HG03432 (cell line): ENCODE results near the gene PSMD4.

ENCODE experiments used
- ATAC-seq: cut with Tn5 transposase; IDR thresholded peaks from one replicate; pipeline ENCODE4 v1.9.1; 2021; ENCODE audit warnings: mild to moderate bottlenecking, moderate library complexity; ENCODE audit not compliant: unreplicated experiment

Gene PSMD4

DNA sequence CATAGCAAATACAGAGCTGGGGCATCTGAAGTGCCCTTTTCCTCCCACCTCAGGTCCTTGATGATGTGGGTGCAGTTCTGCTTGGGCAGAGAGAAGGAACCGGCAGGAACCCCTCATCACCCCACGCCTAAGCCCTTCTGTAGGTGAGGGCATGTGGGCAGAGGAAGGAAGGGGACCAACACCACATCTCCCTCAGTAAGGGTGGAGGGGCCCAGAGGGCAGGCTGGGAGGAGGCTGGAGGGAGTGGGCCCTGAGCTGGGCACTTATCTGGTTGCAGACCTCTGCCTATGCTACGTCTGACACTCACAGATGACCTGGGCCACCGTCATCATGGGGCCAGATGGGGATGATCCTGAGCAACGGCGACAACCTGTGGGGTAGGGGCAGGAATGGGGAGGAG, 38.6 kb downstream of the PSMD4 start:
- ATAC-seq = no peak

- no peak for ATAC-seq
Measured at GRCh38 chr1:151294742-151295462, 40.4 kb downstream of the PSMD4 start.

GRCh38 chr1:151309811-151310323, 55.3 kb downstream of the PSMD4 start:
- no peak for ATAC-seq

GRCh38 chr1:151311011-151311410, 56.5 kb downstream of the PSMD4 start:
- ATAC-seq = no peak

GRCh38 chr1:151311589-151312331, 57.2 kb downstream of the PSMD4 start:
- no peak for ATAC-seq

DNA sequence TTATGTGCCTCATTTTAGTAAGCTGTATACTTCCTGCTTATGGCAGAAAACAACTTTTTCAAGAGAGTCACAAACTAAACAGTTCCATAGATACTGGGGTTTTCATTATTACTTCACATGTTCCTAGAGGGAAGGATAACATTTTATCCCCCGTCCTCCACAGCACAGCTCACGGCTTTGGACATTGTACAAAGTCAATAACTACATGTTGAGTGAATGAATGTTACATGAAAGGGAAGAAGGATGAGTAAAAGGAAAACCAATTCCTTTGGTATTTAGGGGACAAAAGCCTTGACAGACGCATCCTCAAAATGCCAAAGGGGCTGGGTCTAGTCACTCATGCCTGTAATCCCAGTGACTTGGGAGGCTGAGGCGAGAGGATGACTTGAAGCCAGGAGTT, 57.9 kb downstream of the PSMD4 start:
- ATAC-seq = no peak

DNA sequence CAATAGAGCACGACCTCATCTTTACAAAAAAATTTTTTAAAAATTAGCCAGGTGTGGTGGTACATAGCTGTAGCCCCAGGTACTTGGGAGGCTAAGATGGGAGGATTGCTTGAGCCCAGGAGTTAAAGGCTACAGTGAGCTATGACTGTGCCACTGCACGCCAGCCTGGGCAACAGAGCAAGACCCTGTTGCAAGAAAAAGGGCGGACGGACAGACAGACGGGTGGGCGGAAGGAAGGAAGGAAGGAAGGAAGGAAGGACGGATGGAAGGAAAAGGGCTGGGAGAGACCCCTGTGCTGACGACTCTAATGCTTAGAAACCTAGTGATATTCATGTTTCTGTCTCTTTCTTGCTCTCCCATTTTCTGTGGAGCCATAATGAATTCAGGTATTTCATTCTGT, 58.3 kb downstream of the PSMD4 start:
- ATAC-seq = no peak

DNA sequence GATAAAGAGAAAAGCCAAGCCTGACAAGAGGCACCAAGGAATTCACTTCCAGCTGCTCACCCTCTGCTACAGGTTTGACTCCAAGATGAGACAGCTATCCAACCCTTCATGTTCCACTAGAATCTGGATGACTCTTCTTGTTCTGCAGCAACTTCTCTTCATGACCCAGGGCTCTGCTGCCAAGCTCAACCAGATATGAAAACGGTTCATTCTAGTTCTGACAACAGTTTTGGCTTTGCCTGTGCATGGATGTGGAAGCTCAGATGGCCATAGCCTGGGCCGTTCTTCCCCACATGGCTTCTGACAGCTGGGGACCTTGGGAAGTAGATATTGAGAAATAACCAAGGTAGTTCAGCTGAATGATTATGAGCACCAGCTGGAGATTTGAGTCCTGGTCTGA, 59.0 kb downstream of the PSMD4 start:
- ATAC-seq = no peak

DNA sequence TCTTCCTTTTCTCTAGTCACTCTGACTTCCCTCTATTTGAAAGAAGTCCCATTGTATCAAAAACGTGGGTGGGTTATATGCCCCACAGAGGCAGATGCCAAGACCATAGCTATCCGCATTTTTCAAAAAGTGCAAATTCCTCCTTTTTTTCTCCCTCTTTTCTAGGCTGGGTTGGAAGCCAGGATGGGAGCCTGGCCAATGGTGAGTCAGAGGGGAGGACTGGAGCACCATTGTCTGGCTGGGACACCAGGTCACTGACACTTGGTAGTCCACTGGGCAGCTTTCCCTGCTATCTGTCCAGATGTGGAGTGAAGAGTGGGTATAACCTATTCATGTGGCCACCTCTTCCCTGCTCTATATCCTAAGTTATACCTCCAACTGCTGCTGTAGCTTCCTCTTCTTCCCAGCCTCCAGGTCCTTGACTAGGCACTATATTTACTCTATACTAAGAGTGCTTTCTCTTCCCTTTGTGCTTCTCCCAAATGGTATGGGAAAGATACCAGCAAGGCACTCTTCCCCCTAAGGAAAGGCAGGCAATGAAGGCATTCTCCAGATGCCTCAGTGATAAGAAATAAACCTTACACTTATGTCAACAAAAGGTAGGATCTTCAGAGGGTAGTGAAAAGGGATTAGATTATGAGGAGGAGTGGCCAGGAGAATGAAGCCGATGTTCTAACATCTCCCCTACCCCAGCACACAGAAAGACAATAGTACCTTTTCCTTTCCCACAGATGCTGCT, 59.8 kb downstream of the PSMD4 start:
- ATAC-seq = no peak

GRCh38 chr1:151315565-151316235, 61.2 kb downstream of the PSMD4 start:
- no peak for ATAC-seq
